Adrenal gland (tissue), 12 donors: ENCODE data around the gene PLPPR2. TPM values are rescaled to one million over a fixed set of nuclear protein-coding genes. Genes with fewer than 3 reads are reported as not detected.
A peak's percentile ranks its signal among the peaks of the same experiment; 100 is the strongest.
"Not testable (repeated sequence)": the region's sequence is repeated elsewhere in the genome, so short reads cannot be mapped to it uniquely, and the experiment has no call there.

ENCODE experiments used
- DNase-seq, 7 donors: peaks; one replicate each; pipeline ENCODE4 v3.0.0-alpha.2; 2019 to 2020
- H3K27ac ChIP-seq, 5 donors: fragments of 200-600 bp; sonication (generic) in 4 of 5; 1 replicate in 3 of 5; 2 replicates in 2 of 5; pipeline versions ENCODE4 v1.5.1 to v1.8.0; 2016 to 2020; ENCODE audit warnings: mild to moderate bottlenecking in 1 of 5
- H3K27me3 ChIP-seq: fragments of 200-600 bp; 2 replicates; pipeline ENCODE4 v1.8.0; 2021
- H3K36me3 ChIP-seq, 2 donors: fragments of 200-600 bp; replicated peaks in 1 of 2; 1 replicate in 1 of 2; 2 replicates in 1 of 2; pipeline versions ENCODE4 v1.5.1 to v1.8.0; 2018 to 2022
- H3K4me1 ChIP-seq, 2 donors: fragments of 200-600 bp; replicated peaks in 1 of 2; 1 replicate in 1 of 2; 2 replicates in 1 of 2; pipeline versions ENCODE4 v1.5.1 to v1.8.0; 2018 to 2021
- H3K4me3 ChIP-seq, 4 donors: fragments of 200-600 bp; sonication (generic) in 3 of 4; one replicate each; pipeline ENCODE4 v1.5.1; 2016 to 2018
- H3K9me3 ChIP-seq, 3 donors: fragments of 200-600 bp; sonication (generic) in 1 of 3; replicated peaks in 1 of 3; 1 replicate in 2 of 3; 2 replicates in 1 of 3; pipeline versions ENCODE4 v1.5.1 to v1.8.0; 2016 to 2021
- POLR2A ChIP-seq, 2 donors: fragments of 450-650 bp; IDR thresholded peaks; one replicate each; pipeline ENCODE4 v1.6.1; 2017; ENCODE audit warnings: antibody characterized with exemption in 2 of 2, mild to moderate bottlenecking in 2 of 2, moderate library complexity in 1 of 2
- WGBS, 4 donors: extraction: QIAGEN DNeasy Blood & Tissue Kit in 2 of 4; methylation state at CpG; one replicate each; pipeline versions ENCODE4 v1.1.5 to v1.1.7; 2013 to 2017; 5-methylcytosine and 5-hydroxymethylcytosine counted together
- intact Hi-C, 2 donors: fragments of 100-400 bp; cut with DNase I; formaldehyde crosslinking; loops; one replicate each; pipeline versions ENCODE4 v1.14.1 to v1.15.0; 2022 to 2023
- polyA plus RNA-seq, 3 donors: library from polyadenylated mRNA; stranded (reverse); fragments of 200-250 nt in 2 of 3; fragments of 350-450 nt in 1 of 3; fragmentation: Illumina TruSeq in 1 of 3; extraction: RNeasy Lipid Tissue Mini Kit (QIAGEN cat#74804) in 1 of 3; gene quantifications; one replicate each; pipeline ENCODE4 v1.2.3, GENCODE V29; 2013 to 2014
- total RNA-seq, 9 donors: library from RNA; depleted of rRNA in 4 of 9; stranded (reverse); fragments of >200 nt in 4 of 9; fragments of 120-200 nt in 1 of 9; fragmentation: NEBNext Ultra II Directional in 1 of 9; extraction: Animal tissue kit (Norgen Biotek cat#: 25700) in 1 of 9; gene quantifications; one replicate each; pipeline versions ENCODE4 v1.1.0 to v1.2.4, GENCODE V29; 2013 to 2023
- TF ChIP-seq, protein P1 (sequence below), 6 experiments: fragments of 450-650 bp in 4 of 6; fragments of 200-600 bp in 2 of 6; sonication (generic) in 1 of 6; IDR thresholded peaks; 1 replicate in 5 of 6; 2 replicates in 1 of 6; pipeline versions ENCODE4 v1.5.1 to v1.8.0; 2016 to 2021; ENCODE audit warnings: antibody characterized with exemption in 6 of 6, mild to moderate bottlenecking in 2 of 6, moderate library complexity in 1 of 6
- donor health status: healthy with polysubstance abuse.
- donor health status: Bipolar disorder and iron deficiency.
- donor health status: DM: yes; HTN: yes; CAD: no.
- donor health status: DM: no; HTN: no; CAD: no.
- donor health status: DM: no; HTN: no; CAD: no.
- donor health status: DM: yes; HTN: yes; CAD: no.

Gene PLPPR2
- total and polyA plus RNA-seq, 12 donors: 8.5 to 57.0 (median 41.3) TPM

DNA sequence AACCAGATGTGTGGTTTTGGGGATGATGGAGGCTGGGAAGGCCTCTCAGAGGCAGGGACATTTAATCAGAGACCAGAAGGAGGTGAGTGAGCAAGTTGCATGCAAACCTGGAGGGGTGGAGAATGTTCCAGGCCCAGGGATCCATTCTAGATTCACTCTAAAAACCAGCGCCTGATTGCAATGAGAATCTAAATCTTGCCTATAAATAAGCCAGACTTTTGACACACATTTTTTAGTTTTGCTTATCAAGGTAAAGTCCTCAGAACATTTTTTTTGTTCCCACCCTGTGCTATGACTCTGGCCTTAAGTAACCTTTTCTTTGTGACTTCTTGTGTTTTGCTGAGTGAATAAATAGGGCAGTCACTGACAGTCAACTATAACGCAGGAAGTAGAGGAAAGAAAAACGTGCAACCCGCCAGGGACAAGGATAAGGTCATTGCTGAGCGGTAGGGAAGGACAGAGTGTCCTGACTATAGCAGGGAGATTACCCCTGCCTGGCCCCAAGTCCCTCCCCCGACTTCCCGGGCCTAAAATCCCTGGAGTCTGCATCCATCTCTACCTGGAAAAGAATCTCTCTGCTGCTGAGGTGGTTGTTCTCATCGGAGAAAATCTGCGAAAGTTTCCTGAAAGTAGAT lies 49.5 kb downstream of the PLPPR2 start:
- Histone ChIP-seq H3K27me3 (no peaks in the 10 kb centered on the region), H3K36me3 (no peaks in the 10 kb centered on the region), H3K4me3 (no peak overlapping the region), H3K4me1 (peaks cover 0 to 16% of the 10 kb centered on the region in 2 donors), H3K27ac (peak overlapping the region; percentile 9 to 86 (median 33)), H3K9me3 (no peaks in the 10 kb centered on the region)
- TF ChIP-seq, protein P1, sequence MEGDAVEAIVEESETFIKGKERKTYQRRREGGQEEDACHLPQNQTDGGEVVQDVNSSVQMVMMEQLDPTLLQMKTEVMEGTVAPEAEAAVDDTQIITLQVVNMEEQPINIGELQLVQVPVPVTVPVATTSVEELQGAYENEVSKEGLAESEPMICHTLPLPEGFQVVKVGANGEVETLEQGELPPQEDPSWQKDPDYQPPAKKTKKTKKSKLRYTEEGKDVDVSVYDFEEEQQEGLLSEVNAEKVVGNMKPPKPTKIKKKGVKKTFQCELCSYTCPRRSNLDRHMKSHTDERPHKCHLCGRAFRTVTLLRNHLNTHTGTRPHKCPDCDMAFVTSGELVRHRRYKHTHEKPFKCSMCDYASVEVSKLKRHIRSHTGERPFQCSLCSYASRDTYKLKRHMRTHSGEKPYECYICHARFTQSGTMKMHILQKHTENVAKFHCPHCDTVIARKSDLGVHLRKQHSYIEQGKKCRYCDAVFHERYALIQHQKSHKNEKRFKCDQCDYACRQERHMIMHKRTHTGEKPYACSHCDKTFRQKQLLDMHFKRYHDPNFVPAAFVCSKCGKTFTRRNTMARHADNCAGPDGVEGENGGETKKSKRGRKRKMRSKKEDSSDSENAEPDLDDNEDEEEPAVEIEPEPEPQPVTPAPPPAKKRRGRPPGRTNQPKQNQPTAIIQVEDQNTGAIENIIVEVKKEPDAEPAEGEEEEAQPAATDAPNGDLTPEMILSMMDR (IDR thresholded peaks at IDR 0.05): no peak
- no peak for TF ChIP-seq POLR2A (IDR thresholded peaks at IDR 0.05)
- 21 to 40% (median 32%) methylated on average over 9 of the region's 9 CpGs for WGBS, 4 donors
- intact Hi-C loops: no loop called here
- peak; percentile 33 to 72 (median 52) for DNase-seq

DNA sequence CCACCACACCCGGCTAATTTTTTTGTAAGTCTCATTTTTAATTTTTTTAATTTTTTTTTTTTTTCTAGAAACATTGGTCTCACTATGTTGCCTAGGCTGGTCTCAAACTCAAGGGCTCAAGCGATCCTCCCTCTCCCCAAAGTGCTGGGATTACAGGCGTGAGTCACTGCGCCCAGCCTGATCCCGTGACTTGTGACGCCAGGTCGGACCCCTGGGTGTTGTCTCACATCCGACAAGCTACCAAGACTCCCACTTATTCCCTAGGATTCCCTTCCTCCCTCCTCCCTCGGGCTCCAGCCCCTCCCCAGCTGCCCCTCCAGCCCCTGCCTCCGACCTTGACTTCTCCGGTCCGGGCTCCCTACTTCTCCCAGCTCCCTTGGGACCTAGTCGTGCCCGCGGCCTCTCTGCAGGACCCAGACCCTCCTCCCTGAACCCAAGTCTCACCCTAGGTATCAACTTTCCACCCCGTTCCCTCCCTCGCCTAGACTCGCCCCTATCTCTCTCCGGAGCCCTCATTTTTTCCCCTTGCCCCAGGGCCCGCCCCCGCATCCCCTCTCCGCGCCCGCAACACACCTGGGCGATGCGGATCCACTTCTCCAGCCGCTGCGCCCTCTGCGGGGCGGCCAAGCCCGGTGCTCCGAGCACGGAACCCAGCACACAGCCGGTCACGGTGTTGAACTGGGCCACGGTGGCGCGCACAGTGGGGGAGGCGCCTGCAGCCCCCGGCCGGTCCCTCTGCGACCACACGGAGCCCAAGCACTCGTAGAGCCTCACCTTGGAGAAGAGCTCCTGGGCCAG lies 50.8 kb downstream of the PLPPR2 start:
- TF ChIP-seq, protein P1 (IDR thresholded peaks at IDR 0.05): peak in 3 of 6 experiments; percentile 11 to 26 (median 25)
- TF ChIP-seq POLR2A (IDR thresholded peaks at IDR 0.05): no peak
- intact Hi-C loops: no loop called here
- no peaks in the 10 kb centered on the region for H3K36me3 ChIP-seq
- no peak for DNase-seq
- H3K4me1 ChIP-seq: peaks cover 0 to 16% of the 10 kb centered on the region in 2 donors
- 43 to 58% (median 56%) methylated on average over 30 to 44 of the region's 44 CpGs for WGBS, 4 donors
- H3K27ac ChIP-seq: no peak overlapping the region
- H3K9me3 ChIP-seq: no peaks in the 10 kb centered on the region
- no peaks in the 10 kb centered on the region for H3K27me3 ChIP-seq
- H3K4me3 ChIP-seq: no peak overlapping the region

DNA sequence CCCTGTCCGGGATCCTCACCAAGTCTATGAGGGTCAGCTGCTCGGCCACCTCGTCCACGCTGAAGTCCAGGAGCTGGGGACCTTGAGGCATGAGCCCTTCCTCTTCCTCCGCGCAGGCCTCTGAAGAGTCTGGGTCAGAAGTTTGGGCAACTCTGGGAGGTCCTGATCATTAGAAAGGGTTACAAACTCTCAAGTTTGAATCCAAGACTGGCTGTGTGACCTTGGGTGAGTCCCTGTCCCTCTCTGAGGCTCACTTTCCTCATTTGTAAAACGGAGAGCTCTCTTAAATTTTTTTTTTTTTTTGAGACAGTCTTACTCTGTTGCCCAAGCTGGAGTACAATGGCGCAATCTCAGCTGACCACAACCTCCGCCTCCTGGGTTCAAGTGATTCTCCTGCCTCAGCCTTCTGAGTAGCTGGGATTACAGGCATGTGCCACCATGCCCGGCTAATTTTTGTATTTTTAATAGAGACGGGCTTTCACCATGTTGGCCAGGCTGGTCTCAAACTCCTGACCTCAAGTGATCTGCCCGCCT lies 51.5 kb downstream of the PLPPR2 start:
- 72 to 94% (median 75%) methylated on average over 11 to 12 of the region's 12 CpGs for WGBS, 4 donors
- H3K4me3 ChIP-seq, intact Hi-C loops, DNase-seq, H3K36me3 ChIP-seq, H3K27ac ChIP-seq, H3K9me3 ChIP-seq, H3K27me3 ChIP-seq: not testable (repeated sequence)
- peaks cover 0 to 16% of the 10 kb centered on the region in 2 donors for H3K4me1 ChIP-seq

DNA sequence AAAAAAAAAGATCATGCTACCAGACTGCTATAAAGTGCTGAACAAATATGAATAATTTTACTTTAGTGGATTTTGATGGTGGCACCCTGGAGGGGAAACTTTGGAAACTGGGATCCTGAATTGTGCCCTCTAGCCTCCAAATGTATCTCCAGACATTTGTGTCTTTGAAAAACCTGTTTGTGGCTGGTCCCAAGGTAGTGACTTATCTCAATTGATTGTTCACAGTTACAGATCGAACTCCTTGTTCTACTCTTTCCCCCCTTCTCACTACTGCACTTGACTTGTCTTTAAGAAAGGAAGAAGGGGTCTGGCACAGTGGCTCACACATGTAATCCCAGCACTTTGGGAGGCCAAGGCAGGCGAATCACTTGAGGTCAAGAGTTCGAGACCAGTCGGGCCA lies 53.4 kb downstream of the PLPPR2 start:
- no peak for DNase-seq
- intact Hi-C loops: no loop called here
- H3K36me3 ChIP-seq: no peaks in the 10 kb centered on the region
- H3K9me3 ChIP-seq: no peaks in the 10 kb centered on the region
- TF ChIP-seq, protein P1 (IDR thresholded peaks at IDR 0.05): no peak
- no peak for TF ChIP-seq POLR2A (IDR thresholded peaks at IDR 0.05)
- peaks cover 0 to 16% of the 10 kb centered on the region in 2 donors for H3K4me1 ChIP-seq
- no peak overlapping the region for H3K4me3 ChIP-seq
- no peaks in the 10 kb centered on the region for H3K27me3 ChIP-seq
- 77 to 89% (median 82%) methylated on average over 3 to 4 of the region's 4 CpGs for WGBS, 4 donors
- no peak overlapping the region for H3K27ac ChIP-seq
